CMK (cell line): ENCODE data around the gene RAB31.
"Not testable (repeated sequence)": the region's sequence is repeated elsewhere in the genome, so short reads cannot be mapped to it uniquely, and the experiment has no call there.

Experiments
- DNase-seq: peaks from one replicate; pipeline ENCODE4 v3.0.0-alpha.2; 2010; ENCODE audit warnings: low read depth

The RAB31 gene

GRCh38 chr18:9708057-9708433 is at the start of gene RAB31:
Gene RAB31 (plus strand): TSS chr18:9708301. CDS start chr18:9708406, 105 bp downstream.
- DNase-seq, result peak; percentile 34

- DNase-seq, result no peak
Observed at GRCh38 chr18:9659499-9660375, 48.4 kb upstream of the RAB31 start.

GRCh38 chr18:9661564-9661963 is 46.5 kb upstream of the RAB31 start:
- DNase-seq, result no peak

- no peak for DNase-seq
Observed at GRCh38 chr18:9663377-9663776, 44.7 kb upstream of the RAB31 start.

- DNase-seq, result no peak
Observed at GRCh38 chr18:9665314-9665713, 42.8 kb upstream of the RAB31 start.

GRCh38 chr18:9666548-9666947 is 41.6 kb upstream of the RAB31 start:
- DNase-seq, result no peak

GRCh38 chr18:9669016-9669415 is 39.1 kb upstream of the RAB31 start:
- no peak for DNase-seq

- DNase-seq, result no peak
Observed at GRCh38 chr18:9671214-9671613, 36.9 kb upstream of the RAB31 start.

GRCh38 chr18:9673296-9674251 is 34.5 kb upstream of the RAB31 start:
- DNase-seq, result no peak

- DNase-seq, result not testable (repeated sequence)
Observed at GRCh38 chr18:9678216-9678615, 29.9 kb upstream of the RAB31 start.

- DNase-seq, result no peak
Observed at GRCh38 chr18:9679125-9679524, 29.0 kb upstream of the RAB31 start.

GRCh38 chr18:9681217-9681616 is 26.9 kb upstream of the RAB31 start:
- no peak for DNase-seq

- no peak for DNase-seq
Observed at GRCh38 chr18:9682572-9682971, 25.5 kb upstream of the RAB31 start.

- DNase-seq, result no peak
Observed at GRCh38 chr18:9683418-9684396, 24.4 kb upstream of the RAB31 start.

GRCh38 chr18:9684881-9685614 is 23.1 kb upstream of the RAB31 start:
- DNase-seq, result no peak

GRCh38 chr18:9685615-9685890 is 22.5 kb upstream of the RAB31 start:
- no peak for DNase-seq

- no peak for DNase-seq
Observed at GRCh38 chr18:9688036-9688741, 19.9 kb upstream of the RAB31 start.

GRCh38 chr18:9689253-9689652 is 18.8 kb upstream of the RAB31 start:
- no peak for DNase-seq

GRCh38 chr18:9690418-9691188 is 17.5 kb upstream of the RAB31 start:
- no peak for DNase-seq

- DNase-seq, result no peak
Observed at GRCh38 chr18:9691235-9691634, 16.9 kb upstream of the RAB31 start.
